HG03097 (cell line): ENCODE data around the gene RRM1.

Experiments
- ATAC-seq: cut with Tn5 transposase; IDR thresholded peaks from one replicate; pipeline ENCODE4 v1.9.1; 2021; ENCODE audit not compliant: unreplicated experiment, low FRiP score

RRM1 gene

GRCh38 chr11:4076774-4077173 lies 17.8 kb upstream of the RRM1 start:
- no peak for ATAC-seq

DNA sequence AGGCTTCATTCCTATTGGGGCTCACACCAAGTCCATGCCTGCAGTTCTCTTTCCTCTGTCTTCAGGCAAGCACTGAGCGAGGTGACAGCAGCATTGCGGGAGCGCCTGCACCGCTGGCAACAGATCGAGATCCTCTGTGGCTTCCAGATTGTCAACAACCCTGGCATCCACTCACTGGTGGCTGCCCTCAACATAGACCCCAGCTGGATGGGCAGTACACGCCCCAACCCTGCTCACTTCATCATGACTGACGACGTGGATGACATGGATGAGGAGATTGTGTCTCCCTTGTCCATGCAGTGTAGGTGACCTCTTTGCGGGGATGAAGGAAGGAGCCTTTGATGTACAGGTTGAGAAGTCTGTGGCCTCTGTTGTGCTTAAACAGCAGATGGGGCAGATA lies 11.4 kb upstream of the RRM1 start:
- no peak for ATAC-seq

DNA sequence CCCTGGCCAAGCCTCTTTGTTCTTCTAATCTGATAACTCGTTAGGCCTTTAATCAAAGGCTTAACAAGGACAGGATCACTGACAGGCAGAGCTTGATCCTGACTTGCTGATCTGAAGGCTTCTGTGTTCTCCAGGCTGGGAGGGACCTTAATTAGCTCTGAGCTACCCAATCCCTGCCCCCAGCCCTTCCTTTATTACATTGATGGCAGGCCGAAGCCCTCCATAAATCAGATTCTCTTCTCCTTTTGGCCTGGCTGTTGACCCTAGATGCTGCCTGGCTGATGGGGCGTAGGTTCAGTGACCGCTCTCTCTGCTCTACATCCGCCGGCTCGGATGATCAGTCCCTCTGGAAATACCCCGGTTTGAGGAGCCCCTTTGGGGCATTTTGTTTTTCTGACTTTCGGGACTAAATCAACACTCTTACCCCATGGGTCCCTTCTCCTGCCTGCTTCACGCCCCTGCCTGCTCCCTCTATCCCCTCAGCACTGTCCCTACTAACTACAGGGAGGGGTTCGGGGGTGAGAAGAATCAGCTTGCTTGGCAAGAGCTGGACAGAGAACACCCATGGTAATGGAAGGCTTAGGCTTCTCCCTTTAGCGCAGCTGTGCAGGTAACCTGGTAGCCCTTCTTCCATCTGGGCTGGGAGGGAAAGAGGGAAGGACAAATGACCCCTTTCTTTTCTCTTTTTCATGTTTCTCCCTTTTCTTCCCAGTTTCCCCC lies 10.0 kb upstream of the RRM1 start:
- ATAC-seq: no peak

GRCh38 chr11:4085575-4085974 lies 9.0 kb upstream of the RRM1 start:
- ATAC-seq: no peak

DNA sequence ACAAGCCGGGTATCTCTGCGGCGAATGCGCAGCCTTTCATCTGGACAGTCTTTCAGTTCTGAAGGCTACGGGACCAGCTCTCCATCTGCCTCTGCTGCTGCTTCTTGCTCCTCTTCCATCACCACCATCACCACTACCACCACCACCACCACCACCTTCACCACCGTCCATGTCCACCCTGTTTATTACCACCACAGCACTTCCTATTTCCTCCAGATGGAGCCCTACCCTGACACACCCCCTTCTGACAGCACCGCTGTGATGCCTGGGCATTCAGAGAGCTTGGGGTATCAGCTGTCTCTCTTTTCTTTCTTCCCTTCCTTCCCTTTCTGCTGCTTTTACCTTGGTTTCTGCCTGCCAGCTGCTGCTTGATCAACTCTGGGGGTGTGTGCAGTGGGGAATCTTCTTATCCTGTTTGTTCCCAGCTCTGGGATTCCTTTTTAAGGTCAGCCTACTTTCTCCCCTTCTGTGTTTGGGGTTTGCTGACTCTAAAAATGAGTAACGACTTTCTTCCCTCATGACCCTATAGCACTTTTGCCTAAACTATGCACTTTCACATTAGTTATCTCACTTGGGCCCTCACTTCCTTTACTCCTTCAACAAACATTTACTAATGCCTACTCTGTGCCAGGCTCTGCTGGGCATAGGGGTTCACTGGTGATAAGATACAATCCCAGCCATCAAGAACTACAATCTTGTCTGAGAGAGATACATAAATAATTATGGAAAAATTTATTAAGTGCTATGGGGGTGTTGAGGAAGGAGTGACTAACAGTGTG lies 7.8 kb upstream of the RRM1 start:
- ATAC-seq: no peak

GRCh38 chr11:4087551-4087950 lies 7.0 kb upstream of the RRM1 start:
- ATAC-seq: no peak

DNA sequence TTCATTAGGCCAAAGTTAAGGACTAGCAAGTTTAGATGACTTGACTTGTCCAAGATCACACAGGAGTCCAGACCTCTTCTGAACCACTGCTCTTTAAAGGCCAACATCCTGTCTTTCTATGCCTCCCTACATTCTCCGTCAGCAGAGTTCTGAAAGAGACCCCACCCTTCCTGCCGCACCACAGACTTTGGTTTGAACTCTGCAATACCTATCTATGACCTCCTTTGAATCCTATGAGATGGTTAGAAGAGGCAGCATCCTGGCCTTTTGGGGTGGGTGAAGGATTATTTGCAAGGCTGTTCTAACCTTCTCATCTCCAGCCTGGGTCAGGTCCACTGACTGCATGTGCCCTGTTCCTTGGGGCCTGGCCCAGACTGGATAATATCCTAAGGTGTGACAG lies 4.3 kb upstream of the RRM1 start:
- ATAC-seq: no peak

- ATAC-seq: no peak
Measured at GRCh38 chr11:4092026-4092425, 2.6 kb upstream of the RRM1 start.

DNA sequence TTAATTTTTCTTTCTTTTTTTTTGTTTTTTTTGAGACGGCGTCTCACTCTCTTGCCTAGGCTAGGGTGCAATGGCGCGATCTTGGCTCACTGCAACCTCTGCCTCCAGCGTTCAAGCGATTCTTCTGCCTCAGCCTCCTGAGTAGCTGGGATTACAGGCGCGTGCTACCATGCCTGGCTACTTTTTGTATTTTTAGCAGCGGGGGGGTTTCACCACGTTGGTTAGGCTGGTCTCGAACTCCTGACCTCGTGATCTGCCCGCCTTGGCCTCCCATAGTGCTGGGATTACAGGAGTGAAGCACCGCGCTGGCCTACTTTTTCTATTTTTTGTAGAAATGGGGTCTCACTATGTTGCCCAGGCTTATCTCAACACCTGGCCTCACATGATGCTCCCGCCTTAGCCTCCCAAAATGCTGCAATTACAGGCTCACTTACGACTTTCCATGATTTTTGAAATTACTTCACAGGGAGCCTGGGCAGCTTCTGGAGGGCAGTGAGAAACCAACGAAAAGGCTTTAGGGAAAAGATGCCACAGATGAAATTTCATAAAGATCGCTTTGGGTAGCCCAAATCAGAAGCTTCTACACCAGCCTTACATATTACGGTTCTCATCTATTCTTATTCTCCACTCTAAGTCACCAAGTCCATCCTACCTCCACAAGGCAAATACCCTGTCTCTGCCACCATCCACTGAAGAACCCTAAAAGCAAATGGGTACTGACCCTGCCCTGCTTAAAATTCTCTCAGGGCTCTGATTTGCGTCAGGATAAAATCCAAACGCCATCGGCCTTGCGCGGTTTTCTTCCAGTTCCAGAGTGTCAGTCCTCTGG lies 866 bp upstream of the RRM1 start:
- no peak for ATAC-seq

- no peak for ATAC-seq
Measured at GRCh38 chr11:4095509-4096230, 1.1 kb downstream of the RRM1 start.

- ATAC-seq: no peak
Measured at GRCh38 chr11:4098026-4098621, 3.5 kb downstream of the RRM1 start.

GRCh38 chr11:4102711-4103110 lies 8.1 kb downstream of the RRM1 start:
- no peak for ATAC-seq

DNA sequence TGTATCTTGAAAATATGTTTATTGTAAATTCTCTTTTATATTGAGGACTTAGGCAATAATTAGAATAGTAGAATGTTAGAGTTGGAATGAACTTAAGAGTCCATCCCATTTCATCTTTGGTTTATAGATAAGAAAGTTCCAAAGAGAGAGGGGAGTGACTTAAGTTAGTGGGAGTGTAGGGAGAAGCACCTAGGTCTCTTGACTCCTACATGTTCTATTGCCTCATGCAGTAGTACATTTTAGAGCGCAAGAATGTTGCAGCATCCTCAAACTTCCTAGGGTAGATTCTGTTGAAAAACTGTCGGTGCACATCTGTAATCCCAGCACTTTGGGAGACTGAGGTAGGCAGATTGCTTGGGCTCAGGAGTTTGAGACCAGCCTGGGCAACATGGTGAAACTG lies 8.7 kb downstream of the RRM1 start:
- ATAC-seq: no peak

GRCh38 chr11:4105916-4106315 lies 11.3 kb downstream of the RRM1 start:
- no peak for ATAC-seq

DNA sequence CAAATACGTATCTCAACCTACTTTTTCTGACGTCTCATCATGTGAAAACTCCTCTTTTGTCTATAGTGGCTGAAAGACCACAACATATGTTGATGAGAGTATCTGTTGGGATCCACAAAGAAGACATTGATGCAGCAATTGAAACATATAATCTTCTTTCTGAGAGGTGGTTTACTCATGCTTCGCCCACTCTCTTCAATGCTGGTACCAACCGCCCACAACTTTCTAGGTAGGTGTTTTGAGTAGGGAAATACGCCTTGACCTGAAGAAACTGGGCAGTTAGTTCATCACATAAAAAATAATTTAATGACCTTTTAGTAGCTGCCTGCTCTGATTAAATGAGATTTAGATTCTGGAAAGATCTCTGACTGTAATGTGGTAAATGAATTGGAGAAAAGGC lies 17.2 kb downstream of the RRM1 start:
- no peak for ATAC-seq

DNA sequence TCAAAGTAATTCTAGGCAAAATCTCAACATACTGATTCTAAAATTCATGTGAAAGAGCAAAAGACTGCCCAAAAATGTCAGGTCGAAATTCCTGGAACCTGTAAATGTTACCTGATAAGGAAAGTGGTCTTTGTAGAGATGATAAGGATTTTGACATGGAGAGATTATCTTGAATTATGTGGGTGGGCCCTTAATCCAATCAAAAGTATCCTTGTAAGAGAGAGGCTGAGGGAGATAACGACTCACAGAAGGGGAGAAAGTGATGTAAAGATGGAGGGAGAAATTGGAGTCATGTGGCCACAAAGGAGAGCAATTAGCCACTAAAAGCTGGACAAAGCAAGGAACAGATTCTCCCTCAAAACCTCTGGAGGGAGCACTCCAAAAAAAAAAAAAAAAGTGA lies 20.5 kb downstream of the RRM1 start:
- ATAC-seq: no peak

GRCh38 chr11:4118107-4118506 lies 23.5 kb downstream of the RRM1 start:
- no peak for ATAC-seq

GRCh38 chr11:4123218-4123617 lies 28.6 kb downstream of the RRM1 start:
- no peak for ATAC-seq

DNA sequence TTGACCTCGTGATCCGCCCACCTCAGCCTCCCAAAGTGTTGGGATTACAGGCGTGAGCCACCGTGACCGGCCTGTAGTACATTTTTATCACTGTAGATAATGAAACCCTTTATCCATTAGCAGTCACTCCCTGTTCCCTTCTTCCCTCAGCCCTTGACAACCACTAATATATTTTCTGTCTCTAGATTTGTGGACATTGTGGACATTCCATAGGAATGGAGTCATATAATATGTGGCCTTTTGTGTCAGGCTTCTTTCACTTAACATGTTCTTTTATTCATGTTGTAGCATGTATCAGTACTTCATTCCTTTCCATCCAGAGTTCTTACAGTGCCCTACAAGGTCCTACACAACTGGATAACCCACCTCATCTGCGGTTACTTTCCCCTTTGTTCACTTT lies 30.5 kb downstream of the RRM1 start:
- no peak for ATAC-seq

DNA sequence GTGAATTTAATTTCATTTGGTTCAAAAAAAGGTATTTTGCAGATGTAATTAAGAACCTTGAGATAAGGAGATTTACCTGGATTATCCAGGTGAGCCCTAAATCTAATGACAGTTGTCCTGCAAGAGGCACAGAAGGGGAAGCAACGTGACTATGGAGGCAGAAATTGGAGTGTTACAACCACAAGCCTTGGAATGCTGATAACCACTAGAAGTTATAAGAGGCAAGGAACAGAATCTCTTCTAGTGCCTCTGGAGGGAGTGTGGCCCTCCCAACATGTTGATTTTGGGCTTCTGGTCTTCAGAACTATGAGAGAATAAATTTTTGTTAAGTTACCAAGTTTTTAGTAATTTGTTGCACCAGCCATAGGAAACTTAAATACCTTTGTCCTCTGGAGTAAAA lies 32.8 kb downstream of the RRM1 start:
- ATAC-seq: no peak
